ENCODE data around the gene MAVS.
"Not testable (repeated sequence)": the region's sequence is repeated elsewhere in the genome, so short reads cannot be mapped to it uniquely, and the experiment has no call there.

MAVS gene

DNA sequence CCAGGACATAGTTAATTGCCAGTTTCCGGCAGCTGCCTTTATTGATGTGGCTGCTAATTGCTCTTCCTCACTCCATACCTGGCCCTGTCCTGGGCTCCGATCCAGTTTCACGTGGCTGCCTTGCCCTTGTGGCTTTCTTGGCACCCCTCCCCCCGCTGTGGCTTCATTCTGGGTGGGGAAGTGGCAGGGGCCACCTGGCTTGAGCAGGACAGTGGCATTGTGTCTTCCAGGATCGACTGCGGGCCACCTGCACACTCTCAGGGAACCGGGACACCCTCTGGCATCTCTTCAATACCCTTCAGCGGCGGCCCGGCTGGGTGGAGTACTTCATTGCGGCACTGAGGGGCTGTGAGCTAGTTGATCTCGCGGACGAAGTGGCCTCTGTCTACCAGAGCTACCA lies 10.8 kb downstream of the MAVS start:
- peak; percentile 67 for DNase-seq

GRCh38 chr20:3858689-3859088 lies 12.1 kb downstream of the MAVS start:
- DNase-seq: no peak

DNA sequence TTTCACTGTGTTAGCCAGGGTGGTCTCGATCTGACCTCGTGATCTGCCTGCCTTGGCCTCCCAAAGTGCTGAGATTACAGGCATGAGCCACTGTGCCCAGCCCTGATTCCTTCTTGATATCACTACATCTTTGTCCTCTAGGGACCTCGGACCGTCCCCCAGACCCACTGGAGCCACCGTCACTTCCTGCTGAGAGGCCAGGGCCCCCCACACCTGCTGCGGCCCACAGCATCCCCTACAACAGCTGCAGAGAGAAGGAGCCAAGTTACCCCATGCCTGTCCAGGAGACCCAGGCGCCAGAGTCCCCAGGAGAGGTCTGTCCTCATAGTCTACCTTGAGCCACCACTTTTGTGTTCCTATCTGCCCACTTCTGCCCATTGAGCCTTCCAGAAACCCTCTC lies 14.6 kb downstream of the MAVS start:
- no peak for DNase-seq

DNA sequence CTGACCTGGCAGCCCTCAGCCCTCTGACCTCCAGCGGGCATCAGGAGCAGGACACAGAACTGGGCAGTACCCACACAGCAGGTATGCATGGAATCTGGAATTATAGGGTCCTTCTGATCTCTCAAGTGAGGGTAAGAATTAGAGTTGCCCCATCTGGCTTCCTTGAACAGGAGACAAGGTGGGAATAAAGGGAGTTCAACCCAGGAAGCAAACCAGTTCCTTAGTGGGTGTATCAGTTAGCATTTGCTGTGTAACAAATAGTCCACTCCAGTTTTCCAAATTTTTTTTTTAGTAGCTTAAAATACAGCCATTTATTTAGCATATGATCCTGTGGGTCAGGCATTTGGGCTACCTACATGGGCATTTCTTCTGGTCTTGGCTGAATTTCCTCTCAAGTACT lies 15.7 kb downstream of the MAVS start:
- DNase-seq: no peak

GRCh38 chr20:3863317-3863716 lies 16.7 kb downstream of the MAVS start:
- no peak for DNase-seq

GRCh38 chr20:3864518-3864917 lies 17.9 kb downstream of the MAVS start:
- no peak for DNase-seq

DNA sequence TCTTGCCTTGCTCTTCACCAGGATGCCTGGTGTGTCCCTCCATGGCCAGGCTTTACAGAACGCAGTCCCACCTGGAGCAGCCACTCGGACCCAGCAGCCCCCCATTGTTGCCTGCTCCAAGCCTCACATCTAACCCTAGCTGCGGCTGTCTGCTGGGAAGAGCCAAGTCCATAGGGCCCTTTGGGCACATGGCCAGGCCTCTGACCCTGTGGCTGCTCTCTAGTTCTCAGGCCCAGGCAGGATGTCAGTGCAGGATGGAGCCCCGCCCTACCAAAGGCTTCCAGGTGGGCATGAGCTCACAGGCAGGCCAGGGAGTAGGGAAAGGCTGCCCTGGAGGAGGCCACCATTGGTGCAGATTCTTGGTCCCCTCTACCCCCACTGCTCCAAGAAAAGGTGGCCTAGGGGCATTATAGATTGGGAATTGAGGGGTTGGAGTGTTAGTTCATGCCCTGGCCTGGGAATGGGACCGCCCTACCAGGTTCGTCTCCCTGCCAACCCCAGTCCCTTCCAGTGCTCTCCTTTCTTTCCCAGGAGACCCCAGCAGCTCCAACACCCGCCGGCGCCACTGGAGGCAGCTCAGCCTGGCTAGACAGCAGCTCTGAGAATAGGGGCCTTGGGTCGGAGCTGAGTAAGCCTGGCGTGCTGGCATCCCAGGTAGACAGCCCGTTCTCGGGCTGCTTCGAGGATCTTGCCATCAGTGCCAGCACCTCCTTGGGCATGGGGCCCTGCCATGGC lies 18.7 kb downstream of the MAVS start:
- DNase-seq: no peak

- DNase-seq: no peak
Observed at GRCh38 chr20:3865887-3866407, 19.3 kb downstream of the MAVS start.

- DNase-seq: no peak
Observed at GRCh38 chr20:3866464-3866863, 19.8 kb downstream of the MAVS start.

- DNase-seq: no peak
Observed at GRCh38 chr20:3867802-3868201, 21.2 kb downstream of the MAVS start.

- no peak for DNase-seq
Observed at GRCh38 chr20:3869839-3870634, 23.4 kb downstream of the MAVS start.

DNA sequence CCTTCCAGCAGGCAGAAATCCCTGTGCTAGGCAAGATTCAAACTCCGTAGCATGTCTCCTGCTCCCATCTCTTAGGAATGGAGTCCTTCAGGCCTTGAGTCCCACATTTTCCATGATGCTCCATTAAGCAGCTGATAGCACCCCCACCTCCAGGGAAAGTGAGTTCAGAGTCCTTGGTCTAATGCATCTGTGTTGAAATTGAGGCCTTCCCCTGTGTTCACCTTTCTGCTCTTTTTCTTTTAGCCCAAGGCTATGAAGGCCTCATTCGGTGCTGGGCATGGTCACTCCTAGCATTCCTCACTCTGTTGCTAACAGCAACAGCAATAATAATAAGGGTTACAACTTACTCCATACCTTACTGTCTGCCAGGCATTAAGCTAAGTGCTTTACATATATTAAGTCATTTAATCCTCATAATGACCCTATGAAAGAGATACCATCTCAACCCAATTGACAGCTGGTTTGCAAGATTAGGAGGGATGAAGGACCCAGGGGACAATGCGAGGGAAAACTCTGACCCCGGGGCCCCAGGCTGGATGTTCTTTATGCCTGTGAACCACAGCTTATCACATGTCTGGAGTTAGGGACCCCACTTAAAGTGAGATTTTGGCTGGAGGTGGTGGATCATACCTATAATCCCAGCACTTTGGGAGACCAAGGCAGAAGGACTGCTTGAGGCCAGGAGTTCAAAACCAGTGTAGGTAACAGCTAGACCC lies 25.1 kb downstream of the MAVS start:
- no peak for DNase-seq

GRCh38 chr20:3873507-3873906 lies 26.9 kb downstream of the MAVS start:
- no peak for DNase-seq

DNA sequence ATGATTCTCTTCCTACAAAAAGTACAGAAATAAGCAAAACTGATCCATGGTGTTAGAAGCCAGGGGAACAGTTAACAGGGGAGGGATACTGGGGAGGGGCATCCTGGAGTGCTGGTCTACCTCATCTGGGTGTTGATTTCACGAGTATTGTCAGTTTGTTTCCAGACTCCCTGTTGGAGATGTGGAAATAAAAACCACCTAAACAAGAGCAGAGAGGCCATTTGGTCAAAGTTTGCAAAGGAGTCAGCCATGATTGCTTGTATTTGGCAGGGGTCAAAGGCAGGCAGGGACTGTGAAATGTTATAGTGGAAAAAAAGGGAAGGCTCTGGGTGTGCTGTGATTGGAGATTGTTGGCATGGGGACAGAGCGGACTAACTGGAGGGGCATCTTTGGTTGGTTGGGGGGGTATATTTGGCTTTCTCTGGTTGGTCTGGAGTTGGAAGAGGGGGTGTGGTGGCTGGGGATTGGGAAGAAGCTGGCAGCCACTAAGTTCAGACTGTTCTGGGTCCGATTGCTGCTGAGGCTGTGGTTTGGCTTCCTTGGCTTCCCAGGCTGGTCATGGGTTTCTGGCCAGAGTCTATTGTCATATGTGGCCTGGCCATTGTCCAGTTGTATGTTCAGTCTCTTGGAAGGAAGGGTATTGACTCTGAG lies 27.7 kb downstream of the MAVS start:
- no peak for DNase-seq

DNA sequence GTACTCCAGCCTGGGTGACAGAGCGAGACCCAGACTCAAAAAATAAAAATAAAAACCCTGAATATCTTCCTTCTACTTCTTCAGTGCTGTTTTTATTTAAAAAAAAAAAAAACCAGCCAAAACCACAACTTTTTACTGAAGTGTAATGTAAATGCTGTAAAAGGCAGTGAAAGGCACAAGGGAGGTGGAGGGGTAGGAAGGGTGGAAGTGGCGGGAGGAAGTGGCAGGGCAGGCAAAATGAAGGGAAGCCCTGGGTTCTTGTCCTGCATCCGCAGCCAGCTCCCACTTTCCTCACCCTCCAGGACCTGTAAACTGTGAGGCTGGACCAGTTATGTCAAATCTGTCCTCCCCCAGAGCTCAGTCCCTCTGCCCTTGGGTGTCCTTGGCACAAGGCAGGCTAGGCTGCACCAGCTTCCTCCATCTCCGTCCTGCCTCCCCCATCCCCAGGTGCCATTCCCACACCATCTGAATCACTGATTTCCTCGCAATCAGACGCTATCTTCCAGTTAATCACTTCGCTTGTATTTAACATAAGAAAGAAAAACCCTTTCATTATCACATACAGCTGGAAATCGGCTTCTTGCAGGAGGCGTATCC lies 28.8 kb downstream of the MAVS start:
- DNase-seq: no peak

- no peak for DNase-seq
Observed at GRCh38 chr20:3876000-3876399, 29.4 kb downstream of the MAVS start.

DNA sequence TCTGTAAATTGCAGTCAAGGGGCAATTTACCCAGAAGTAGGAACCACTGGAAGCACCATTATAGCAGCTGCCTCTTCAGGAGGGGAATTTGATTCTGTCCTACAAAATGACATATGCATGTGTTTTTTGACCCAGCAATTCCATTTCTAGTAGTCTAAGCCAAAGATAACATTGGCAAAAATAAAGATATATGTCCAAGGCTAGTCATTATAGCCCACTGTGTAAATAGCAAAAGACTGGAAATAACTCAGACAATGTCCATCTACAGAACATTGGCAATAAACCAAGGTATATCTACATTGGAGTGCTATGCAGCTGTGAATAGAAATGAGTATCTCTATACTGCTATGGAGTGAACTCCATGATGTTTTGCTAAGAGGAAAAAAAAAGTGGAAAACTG lies 30.0 kb downstream of the MAVS start:
- DNase-seq: no peak

GRCh38 chr20:3878921-3879274 lies 32.3 kb downstream of the MAVS start:
- not testable (repeated sequence) for DNase-seq

DNA sequence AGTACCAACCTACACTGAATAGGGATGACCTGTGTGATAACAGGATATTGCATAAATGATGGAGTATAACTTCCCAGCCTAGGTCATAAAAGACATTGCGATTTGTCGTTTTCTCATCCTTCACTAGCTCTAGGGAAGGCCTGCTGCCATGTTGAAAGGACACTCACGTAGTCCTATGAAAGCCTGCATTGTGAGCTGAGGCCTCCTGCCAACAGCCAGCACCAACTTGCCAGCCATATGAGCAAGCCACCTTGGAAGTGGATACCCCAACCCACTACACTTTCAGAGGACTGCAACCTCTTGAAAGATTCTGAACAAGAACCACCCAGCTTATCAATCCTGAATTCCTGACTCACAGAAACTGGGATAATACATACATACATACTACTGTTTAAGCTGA lies 39.1 kb downstream of the MAVS start:
- no peak for DNase-seq

- no peak for DNase-seq
Observed at GRCh38 chr20:3887876-3888620, 41.4 kb downstream of the MAVS start.

DNA sequence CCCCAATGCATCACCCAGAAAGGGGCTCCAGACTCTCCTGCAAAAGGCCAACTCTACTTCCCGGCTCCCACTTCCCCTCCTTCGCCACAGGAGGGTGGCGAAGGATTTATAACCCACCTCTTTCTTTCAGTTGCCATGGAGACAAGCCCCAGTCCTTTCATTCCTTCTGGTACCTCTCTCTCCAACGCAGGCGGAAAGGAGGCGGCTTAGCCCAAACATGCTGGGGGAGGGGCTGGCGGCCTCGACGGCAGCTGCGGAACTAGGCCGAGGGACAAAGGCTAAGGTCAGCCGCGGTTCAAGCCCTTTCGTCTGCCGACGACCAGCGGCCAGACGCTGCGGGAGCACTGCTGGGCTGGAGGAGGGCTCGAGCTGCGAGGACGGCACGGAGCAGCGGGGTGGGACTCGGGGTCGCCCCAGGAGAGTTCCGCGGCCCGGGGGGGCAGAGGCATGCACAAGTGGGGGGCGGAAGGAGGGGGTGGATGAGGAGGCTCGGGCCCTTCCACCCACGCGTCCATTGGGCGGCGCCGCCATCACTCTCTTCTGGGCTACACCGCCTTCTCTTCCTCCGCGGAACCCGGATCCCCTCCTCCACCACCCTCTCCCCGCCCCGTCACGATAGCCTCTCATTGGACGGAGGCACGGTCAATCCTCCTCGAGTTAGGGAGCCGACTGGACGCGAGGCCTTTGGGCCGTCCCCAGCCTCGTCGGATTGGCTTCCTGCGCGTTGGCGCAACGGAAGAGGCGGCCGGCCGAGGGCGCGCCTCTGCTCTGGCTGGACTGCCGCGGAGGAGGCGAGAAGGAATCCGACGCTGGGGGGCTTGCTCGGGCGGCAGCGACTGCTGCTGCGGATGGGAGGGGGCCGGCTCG lies 42.2 kb downstream of the MAVS start, which contains the start of gene PANK2:
TSS of gene PANK2 (plus strand) at position 766 of the 867 bp plus-strand sequence.
- peak; percentile 96 for DNase-seq
